Posterior vena cava (tissue), 2 donors: Measurements from ENCODE around the gene FCHSD2. TPM values are rescaled to one million over a fixed set of nuclear protein-coding genes. Genes with fewer than 3 reads are reported as not detected.

Experiments used
- DNase-seq: peaks from one replicate; pipeline ENCODE4 v3.0.0-alpha.2; 2020; ENCODE audit warnings: low spot score
- intact Hi-C, 2 donors: fragments of 100-400 bp; cut with DNase I; formaldehyde crosslinking; loops; one replicate each; pipeline versions ENCODE4 v1.14.1 to v1.14.2; 2022 to 2023
- total RNA-seq, 2 donors: library from RNA; stranded (reverse); fragmentation: NEBNext Ultra II Directional; extraction: Animal tissue kit (Norgen Biotek cat#: 25700); gene quantifications; one replicate each; pipeline ENCODE4 v1.2.1, GENCODE V29; 2021
- donor health status: DM: yes; HTN: yes; CAD: no.
- donor health status: DM: yes; HTN: yes; CAD: no.

The FCHSD2 gene
- total RNA-seq, 2 donors from 2014 or later, result 55.6 to 62.1 TPM

GRCh38 chr11:73157101-73158010 is 15.2 kb upstream of the FCHSD2 start:
- intact Hi-C loops, result no loop called here
- DNase-seq, result peak; percentile 82

GRCh38 chr11:73156686-73157085 is 14.6 kb upstream of the FCHSD2 start:
- DNase-seq, result peak; percentile 53

GRCh38 chr11:73156114-73156513 is 14.0 kb upstream of the FCHSD2 start:
- intact Hi-C loops, result no loop called here

More at GRCh38 chr11:73156686-73157085, 14.6 kb upstream of the FCHSD2 start:
- intact Hi-C loops, result no loop called here

GRCh38 chr11:73155102-73155501 is 13.0 kb upstream of the FCHSD2 start:
- no peak for DNase-seq
- intact Hi-C loops, result no loop called here

More at GRCh38 chr11:73156114-73156513, 14.0 kb upstream of the FCHSD2 start:
- DNase-seq, result peak; percentile 18

GRCh38 chr11:73154178-73154577 is 12.1 kb upstream of the FCHSD2 start:
- intact Hi-C loops, result no loop called here
- DNase-seq, result peak; percentile 43

- DNase-seq, result peak; percentile 61
- intact Hi-C loops, result no loop called here
These were observed 10.9 kb upstream of the FCHSD2 start for GRCh38 chr11:73152861-73153483.

- DNase-seq, result peak; percentile 47
- intact Hi-C loops, result no loop called here
These were observed 10.2 kb upstream of the FCHSD2 start for GRCh38 chr11:73152086-73152853.

GRCh38 chr11:73151416-73151815 is 9.3 kb upstream of the FCHSD2 start:
- intact Hi-C loops, result no loop called here
- DNase-seq, result peak; percentile 25

- DNase-seq, result no peak
- intact Hi-C loops, result loop anchor here in 1 of 2 donors (10.0 kb wide), 1 partner anchor 324 kb away; no protein-coding TSS in a partner anchor
These were observed 7.0 kb upstream of the FCHSD2 start for GRCh38 chr11:73149105-73149504.

- intact Hi-C loops, result loop anchor here in 1 of 2 donors (10.0 kb wide), 1 partner anchor 323 kb away; no protein-coding TSS in a partner anchor
- DNase-seq, result no peak
These were observed 5.9 kb upstream of the FCHSD2 start for GRCh38 chr11:73147771-73148681.

GRCh38 chr11:73145986-73146575 is 4.0 kb upstream of the FCHSD2 start:
- intact Hi-C loops, result loop anchor here in 1 of 2 donors (10.0 kb wide), 1 partner anchor 321 kb away; no protein-coding TSS in a partner anchor
- no peak for DNase-seq

GRCh38 chr11:73143126-73143838 is 1.2 kb upstream of the FCHSD2 start:
- DNase-seq, result no peak
- intact Hi-C loops, result loop anchor here in 1 of 2 donors (10.0 kb wide), 1 partner anchor 318 kb away; no protein-coding TSS in a partner anchor

- DNase-seq, result peak; percentile 93
- intact Hi-C loops, result loop anchor here in 1 of 2 donors (10.0 kb wide), 1 partner anchor 317 kb away; no protein-coding TSS in a partner anchor
These were observed 600 bp downstream of the FCHSD2 start for GRCh38 chr11:73141309-73142127.

GRCh38 chr11:73141031-73141308 is 1.1 kb downstream of the FCHSD2 start:
- DNase-seq, result peak; percentile 82
- intact Hi-C loops, result loop anchor here in 1 of 2 donors (10.0 kb wide), 1 partner anchor 316 kb away; no protein-coding TSS in a partner anchor

- intact Hi-C loops, result loop anchor here in 1 of 2 donors (10.0 kb wide), 1 partner anchor 316 kb away; no protein-coding TSS in a partner anchor
- no peak for DNase-seq
These were observed 1.7 kb downstream of the FCHSD2 start for GRCh38 chr11:73140213-73141030.
